GM21381 (cell line): ENCODE data around the gene MTA2.

Experiments used
- ATAC-seq: cut with Tn5 transposase; IDR thresholded peaks from one replicate; pipeline ENCODE4 v1.9.1; 2021; ENCODE audit warnings: mild to moderate bottlenecking, moderate library complexity; ENCODE audit not compliant: unreplicated experiment

MTA2 gene

GRCh38 chr11:62547691-62548281 lies 53.9 kb downstream of the MTA2 start:
- no peak for ATAC-seq

GRCh38 chr11:62546929-62547625 lies 54.6 kb downstream of the MTA2 start:
- ATAC-seq: no peak

GRCh38 chr11:62546244-62546928 lies 55.3 kb downstream of the MTA2 start, which contains the start of gene AHNAK:
AHNAK (minus strand) TSS chr11:62546806; CDS start chr11:62536098, 10,708 bp downstream.
- ATAC-seq: no peak

GRCh38 chr11:62545437-62546243 lies 56.0 kb downstream of the MTA2 start:
- no peak for ATAC-seq

GRCh38 chr11:62544581-62545436 lies 56.9 kb downstream of the MTA2 start:
- ATAC-seq: no peak

- ATAC-seq: no peak
Measured at GRCh38 chr11:62543680-62544444, 57.8 kb downstream of the MTA2 start.
